Measurements from ENCODE around the gene HLF.

HLF gene

GRCh38 chr17:55237268-55237667 lies 27.5 kb upstream of the HLF start:
- TF ChIP-seq CTCF (IDR thresholded peaks at IDR 0.05; ENCODE audit: insufficient read depth, low read depth, low read length, missing control alignments), result no peak
- no peak for DNase-seq (ENCODE audit: low read depth)

DNA sequence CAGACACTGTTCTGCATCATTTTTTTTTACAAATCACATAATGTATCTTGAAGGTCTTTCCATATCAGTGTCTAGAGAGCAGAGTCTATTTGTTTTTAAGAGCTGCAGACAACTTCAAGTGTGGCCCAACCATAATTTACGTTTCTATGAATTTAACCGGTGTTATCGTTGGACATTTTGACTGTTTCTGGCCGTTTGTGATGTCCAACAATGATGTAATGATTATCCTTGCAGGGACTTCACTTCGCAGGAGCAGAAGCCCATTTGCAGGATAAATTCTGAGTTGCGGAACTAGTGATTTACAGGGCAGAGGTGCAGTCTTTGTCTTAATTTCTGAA lies 26.9 kb upstream of the HLF start:
- peak overlapping the region; percentile 6 for H3K4me3 ChIP-seq (ENCODE audit: low read length)
- no peak for TF ChIP-seq CTCF (IDR thresholded peaks at IDR 0.05; ENCODE audit: insufficient read depth, low read depth, low read length, missing control alignments)
- no peak for DNase-seq (ENCODE audit: low read depth)

More at GRCh38 chr17:55237268-55237667, 27.5 kb upstream of the HLF start:
- H3K4me3 ChIP-seq (ENCODE audit: low read length), result no peak overlapping the region

GRCh38 chr17:55238179-55238930 lies 26.4 kb upstream of the HLF start:
- H3K4me3 ChIP-seq (ENCODE audit: low read length), result peak overlapping the region; percentile 54
- TF ChIP-seq CTCF (IDR thresholded peaks at IDR 0.05; ENCODE audit: insufficient read depth, low read depth, low read length, missing control alignments), result no peak
- DNase-seq (ENCODE audit: low read depth), result peak; percentile 92

DNA sequence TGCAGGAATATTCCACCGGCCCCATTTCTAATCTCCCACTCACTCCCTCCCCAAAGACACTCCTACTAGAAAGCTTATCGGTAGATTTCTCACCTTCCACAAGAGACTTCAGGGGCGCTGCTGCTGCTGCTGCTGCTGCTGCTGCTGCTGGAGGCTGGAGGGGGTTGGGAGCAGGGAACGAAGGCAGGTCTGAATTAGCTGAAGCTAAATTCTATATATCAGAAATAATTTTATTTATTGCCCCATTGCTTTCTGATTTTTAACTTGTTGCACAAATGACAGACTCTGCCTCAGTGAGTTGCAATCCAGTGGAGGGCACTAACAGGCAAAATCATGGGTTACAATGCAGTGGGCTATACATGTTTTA lies 25.8 kb upstream of the HLF start:
- H3K4me3 ChIP-seq (ENCODE audit: low read length), result peak overlapping the region; percentile 54
- peak; percentile 14 for DNase-seq (ENCODE audit: low read depth)
- no peak for TF ChIP-seq CTCF (IDR thresholded peaks at IDR 0.05; ENCODE audit: insufficient read depth, low read depth, low read length, missing control alignments)

- TF ChIP-seq CTCF (IDR thresholded peaks at IDR 0.05; ENCODE audit: insufficient read depth, low read depth, low read length, missing control alignments), result no peak
- no peak overlapping the region for H3K4me3 ChIP-seq (ENCODE audit: low read length)
- no peak for DNase-seq (ENCODE audit: low read depth)
Measured at GRCh38 chr17:55241097-55241496, 23.7 kb upstream of the HLF start.

DNA sequence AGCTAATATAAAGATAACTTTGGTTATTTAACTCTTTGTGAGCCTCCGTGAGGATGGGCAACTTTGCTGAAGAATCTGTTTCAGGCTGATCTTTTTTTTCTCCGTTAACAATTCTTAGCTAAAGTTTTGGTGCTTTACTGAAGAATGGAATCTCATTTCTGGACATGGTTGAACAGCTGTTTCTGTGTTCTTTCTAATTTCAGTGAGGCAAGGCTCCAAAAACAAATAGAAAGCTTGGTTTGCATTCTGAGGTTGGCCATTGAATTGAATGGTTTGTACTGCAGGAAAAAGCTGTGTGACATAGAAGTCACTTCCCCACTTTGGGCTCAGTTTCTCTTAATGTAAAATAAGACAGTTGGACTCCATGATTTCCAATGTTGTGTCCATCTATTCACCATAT lies 22.3 kb upstream of the HLF start:
- TF ChIP-seq CTCF (IDR thresholded peaks at IDR 0.05; ENCODE audit: insufficient read depth, low read depth, low read length, missing control alignments), result no peak
- no peak overlapping the region for H3K4me3 ChIP-seq (ENCODE audit: low read length)
- no peak for DNase-seq (ENCODE audit: low read depth)

- no peak overlapping the region for H3K4me3 ChIP-seq (ENCODE audit: low read length)
- DNase-seq (ENCODE audit: low read depth), result no peak
- no peak for TF ChIP-seq CTCF (IDR thresholded peaks at IDR 0.05; ENCODE audit: insufficient read depth, low read depth, low read length, missing control alignments)
Measured at GRCh38 chr17:55245986-55246385, 18.8 kb upstream of the HLF start.
